Activated B cell treated with CpG ODN at 0.5 μM for 24 hours (primary cell): ENCODE results near the gene RPS19. TPM values are rescaled to one million over a fixed set of nuclear protein-coding genes. Genes with fewer than 3 reads are reported as not detected.

ENCODE experiments used
- ATAC-seq: fragments of 200-7000 bp; cut with Tn5 transposase; one replicate; pipeline ENCODE4 v1.10.0; 2021; ENCODE audit warnings: low read depth, mild to moderate bottlenecking, moderate library complexity
- CTCF ChIA-PET: fragments of 350-600 bp; sonication (Branson Sonifier 250); formaldehyde crosslinking; loops from one replicate; lab custom pipeline; 2021; ENCODE audit warnings: antibody characterized with exemption; lab: Charles Lee
- POLR2A ChIA-PET: fragments of 350-600 bp; sonication (Branson Sonifier 250); formaldehyde crosslinking; loops from one replicate; lab custom pipeline; 2021; ENCODE audit warnings: antibody characterized with exemption; lab: Charles Lee
- DNase-seq: peaks from one replicate; pipeline ENCODE4 v3.0.0; 2022
- H3K27ac Mint-ChIP-seq: one replicate; pipeline ENCODE4 v1.8.0; 2020; ENCODE audit warnings: mixed read lengths
- H3K27me3 Mint-ChIP-seq: one replicate; pipeline ENCODE4 v1.8.0; 2021; ENCODE audit warnings: mixed read lengths
- H3K36me3 Mint-ChIP-seq: one replicate; pipeline ENCODE4 v1.8.0; 2021; ENCODE audit warnings: low read depth, mixed read lengths
- H3K4me1 Mint-ChIP-seq: one replicate; pipeline ENCODE4 v1.8.0; 2021; ENCODE audit warnings: mixed read lengths
- H3K4me3 Mint-ChIP-seq: one replicate; pipeline ENCODE4 v1.8.0; 2020; ENCODE audit warnings: mild to moderate bottlenecking, mixed read lengths
- H3K9me3 Mint-ChIP-seq: one replicate; pipeline ENCODE4 v1.8.0; 2020; ENCODE audit warnings: mixed read lengths
- intact Hi-C: fragments of 100-400 bp; cut with micrococcal nuclease; formaldehyde crosslinking; loops from one replicate; pipeline ENCODE4 v1.15.1; 2024
- total RNA-seq: library from RNA; stranded (reverse); gene quantifications from 2 replicates; pipeline ENCODE4 v1.2.3, GENCODE V29; 2022
- TF ChIP-seq, protein P1 (sequence below): fragments of 200-600 bp; IDR thresholded peaks from one replicate; pipeline ENCODE4 v1.8.0; 2022; ENCODE audit warnings: antibody characterized with exemption, mild to moderate bottlenecking

Gene RPS19
- total RNA-seq, 1 donor from 2014 or later = 4,196 TPM

DNA sequence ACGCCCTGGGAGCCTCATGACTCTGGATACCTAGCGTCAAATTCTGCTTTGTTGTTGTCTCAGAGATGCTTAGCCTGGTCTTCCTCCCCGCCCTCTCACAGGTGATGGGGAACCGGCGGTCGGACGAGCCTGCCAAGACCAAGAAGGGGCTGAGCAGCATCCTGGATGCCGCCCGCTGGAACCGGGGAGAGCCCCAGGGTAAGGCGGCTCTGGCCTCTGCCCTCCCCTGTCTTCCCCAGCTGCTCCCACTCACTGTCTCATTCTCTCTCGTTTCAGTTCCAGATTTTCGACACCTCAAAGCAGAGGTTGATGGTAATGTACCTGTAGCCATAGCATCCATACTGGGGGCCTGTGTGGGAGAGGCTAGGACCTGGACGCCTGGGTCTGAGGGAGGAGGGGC is 34.3 kb downstream of the RPS19 start:
- no peaks in the 10 kb centered on the region for H3K9me3 Mint-ChIP-seq
- H3K4me1 Mint-ChIP-seq = peaks cover 18% of the 10 kb centered on the region
- TF ChIP-seq, protein P1, sequence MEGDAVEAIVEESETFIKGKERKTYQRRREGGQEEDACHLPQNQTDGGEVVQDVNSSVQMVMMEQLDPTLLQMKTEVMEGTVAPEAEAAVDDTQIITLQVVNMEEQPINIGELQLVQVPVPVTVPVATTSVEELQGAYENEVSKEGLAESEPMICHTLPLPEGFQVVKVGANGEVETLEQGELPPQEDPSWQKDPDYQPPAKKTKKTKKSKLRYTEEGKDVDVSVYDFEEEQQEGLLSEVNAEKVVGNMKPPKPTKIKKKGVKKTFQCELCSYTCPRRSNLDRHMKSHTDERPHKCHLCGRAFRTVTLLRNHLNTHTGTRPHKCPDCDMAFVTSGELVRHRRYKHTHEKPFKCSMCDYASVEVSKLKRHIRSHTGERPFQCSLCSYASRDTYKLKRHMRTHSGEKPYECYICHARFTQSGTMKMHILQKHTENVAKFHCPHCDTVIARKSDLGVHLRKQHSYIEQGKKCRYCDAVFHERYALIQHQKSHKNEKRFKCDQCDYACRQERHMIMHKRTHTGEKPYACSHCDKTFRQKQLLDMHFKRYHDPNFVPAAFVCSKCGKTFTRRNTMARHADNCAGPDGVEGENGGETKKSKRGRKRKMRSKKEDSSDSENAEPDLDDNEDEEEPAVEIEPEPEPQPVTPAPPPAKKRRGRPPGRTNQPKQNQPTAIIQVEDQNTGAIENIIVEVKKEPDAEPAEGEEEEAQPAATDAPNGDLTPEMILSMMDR = no peak
- intact Hi-C loops = no loop called here
- ATAC-seq (no peak), DNase-seq (no peak)
- H3K27me3 Mint-ChIP-seq = no peaks in the 10 kb centered on the region
- ChIA-PET POLR2A (no interaction called here), CTCF (interaction anchor here (0.9 kb wide), 1 partner anchor 21 kb away, joined by 3 read pairs; no protein-coding TSS in a partner anchor)
- no peak overlapping the region for H3K27ac Mint-ChIP-seq
- no peak overlapping the region for H3K4me3 Mint-ChIP-seq
- peaks cover 70% of the 10 kb centered on the region for H3K36me3 Mint-ChIP-seq

DNA sequence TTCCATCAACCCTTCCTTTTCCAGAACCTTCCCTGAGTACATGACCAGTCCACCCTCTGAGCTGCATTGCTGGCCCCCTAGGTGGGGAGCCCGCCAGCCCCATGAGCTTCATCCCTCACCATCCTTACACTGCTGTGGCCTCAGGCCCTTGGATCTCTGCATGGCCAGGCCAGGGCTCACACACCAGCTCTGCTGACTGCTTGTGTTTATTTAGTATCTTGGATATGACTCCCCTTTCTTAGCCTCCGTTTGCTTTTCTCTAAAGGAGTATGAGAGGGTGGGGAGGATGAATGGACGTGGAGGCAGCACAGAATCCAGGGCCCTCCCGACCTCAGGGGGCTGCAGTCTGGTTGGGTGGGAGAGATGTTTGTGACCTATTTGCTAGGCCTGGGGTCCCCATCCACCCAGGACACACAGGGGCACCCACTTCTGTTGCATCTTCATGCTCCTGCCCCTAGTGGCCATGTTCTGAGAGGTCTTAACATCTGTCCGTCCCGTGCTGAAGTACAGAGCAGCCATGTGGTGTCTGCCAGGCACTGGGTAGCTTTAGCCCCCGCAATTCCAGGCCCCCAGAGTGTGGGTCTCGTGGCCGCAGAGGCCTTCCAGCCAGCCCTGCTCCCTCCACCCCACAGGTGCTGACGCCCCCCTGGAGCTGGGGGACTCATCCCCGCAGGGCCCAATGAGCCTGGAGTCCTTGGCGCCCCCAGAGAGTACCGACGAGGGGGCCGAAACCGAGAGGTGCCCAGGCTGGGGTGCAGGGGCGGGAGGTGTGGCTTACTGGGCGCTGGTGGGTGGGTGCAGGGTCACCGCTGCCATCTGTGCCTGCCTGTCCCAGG is 35.9 kb downstream of the RPS19 start:
- CTCF ChIA-PET = interaction anchor here (1.0 kb wide), 1 partner anchor 23 kb away, joined by 4 read pairs; no protein-coding TSS in a partner anchor
- H3K9me3 Mint-ChIP-seq = no peaks in the 10 kb centered on the region
- DNase-seq (no peak), ATAC-seq (no peak)
- POLR2A ChIA-PET = interaction anchor here (1.5 to 1.6 kb wide), 2 partner anchors 12 to 16 kb away, joined by 4 to 6 read pairs; no protein-coding TSS in a partner anchor
- TF ChIP-seq, protein P1 = no peak
- no peak overlapping the region for H3K4me3 Mint-ChIP-seq
- H3K27me3 Mint-ChIP-seq = no peaks in the 10 kb centered on the region
- H3K27ac Mint-ChIP-seq = peak overlapping the region; percentile 57
- intact Hi-C loops = no loop called here
- peaks cover 13% of the 10 kb centered on the region for H3K4me1 Mint-ChIP-seq
- H3K36me3 Mint-ChIP-seq = peaks cover 72% of the 10 kb centered on the region

GRCh38 chr19:41896581-41896942 is 36.5 kb downstream of the RPS19 start:
- ChIA-PET POLR2A (interaction anchor here (1.5 to 1.6 kb wide), 2 partner anchors 12 to 16 kb away, joined by 4 to 6 read pairs; no protein-coding TSS in a partner anchor), CTCF (no interaction called here)
- Mint-ChIP-seq H3K36me3 (peaks cover 70% of the 10 kb centered on the region), H3K4me1 (peaks cover 11% of the 10 kb centered on the region), H3K27ac (no peak overlapping the region), H3K9me3 (no peaks in the 10 kb centered on the region), H3K4me3 (no peak overlapping the region), H3K27me3 (no peaks in the 10 kb centered on the region)
- ATAC-seq = no peak
- DNase-seq = no peak
- TF ChIP-seq, protein P1 = no peak
- intact Hi-C loops = no loop called here

DNA sequence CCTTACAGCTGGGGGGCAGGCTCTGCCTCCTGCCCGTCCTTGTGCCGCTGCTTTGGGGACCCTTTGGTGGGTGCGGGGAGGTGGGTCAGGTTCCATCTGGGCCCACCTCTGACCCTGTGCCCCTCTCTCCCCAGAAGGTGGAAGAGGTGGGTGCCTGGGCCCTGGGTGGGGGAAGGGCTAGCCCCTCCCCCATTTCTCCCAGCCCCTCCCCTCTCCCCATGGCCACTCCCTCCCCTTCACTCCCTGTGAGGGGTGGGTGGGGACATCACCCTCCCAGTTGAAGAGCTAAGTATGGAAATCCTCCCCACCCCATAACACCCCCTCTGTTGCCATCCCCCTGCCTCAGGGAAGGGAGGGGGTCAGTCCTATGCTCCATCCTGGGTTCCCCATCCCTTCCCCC is 37.1 kb downstream of the RPS19 start:
- Mint-ChIP-seq H3K4me1 (peaks cover 9% of the 10 kb centered on the region), H3K9me3 (no peaks in the 10 kb centered on the region), H3K4me3 (no peak overlapping the region), H3K27ac (no peak overlapping the region), H3K27me3 (no peaks in the 10 kb centered on the region), H3K36me3 (peaks cover 71% of the 10 kb centered on the region)
- TF ChIP-seq, protein P1 = no peak
- intact Hi-C loops = no loop called here
- ATAC-seq (no peak), DNase-seq (no peak)
- POLR2A ChIA-PET = interaction anchor here (0.7 kb wide), 1 partner anchor 25 kb away, joined by 5 read pairs; no protein-coding TSS in a partner anchor
- CTCF ChIA-PET = no interaction called here

DNA sequence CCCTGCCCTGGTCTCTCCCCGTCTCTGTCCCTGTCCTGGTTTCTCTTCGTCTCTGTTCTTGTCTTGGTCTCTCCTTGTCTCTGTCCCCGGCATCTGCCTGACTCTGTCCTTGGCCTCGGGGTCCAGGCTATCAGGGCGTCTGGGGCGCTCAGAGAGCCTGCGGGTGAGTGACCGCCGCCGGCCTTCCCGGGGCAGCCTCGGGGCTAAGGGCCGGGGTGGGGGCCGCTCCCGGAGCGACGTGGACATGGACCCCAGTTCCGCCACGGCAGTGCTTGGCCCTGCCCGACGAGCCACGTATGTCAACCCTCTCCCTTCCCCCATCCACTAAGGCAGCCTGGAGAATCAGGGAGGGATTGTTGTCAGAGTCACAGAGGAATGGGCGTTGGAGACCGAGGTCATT is 37.8 kb downstream of the RPS19 start:
- peaks cover 75% of the 10 kb centered on the region for H3K36me3 Mint-ChIP-seq
- no peaks in the 10 kb centered on the region for H3K27me3 Mint-ChIP-seq
- TF ChIP-seq, protein P1 = no peak
- no peak overlapping the region for H3K4me3 Mint-ChIP-seq
- no peak for DNase-seq
- ATAC-seq = no peak
- intact Hi-C loops = no loop called here
- peaks cover 8% of the 10 kb centered on the region for H3K4me1 Mint-ChIP-seq
- H3K9me3 Mint-ChIP-seq = no peaks in the 10 kb centered on the region
- ChIA-PET POLR2A (interaction anchor here (0.8 to 1.8 kb wide), 2 partner anchors 13 to 14 kb away, joined by 3 to 6 read pairs; no protein-coding TSS in a partner anchor), CTCF (no interaction called here)
- H3K27ac Mint-ChIP-seq = no peak overlapping the region
